ENCODE measurements around the gene NOX3. TPM values are rescaled to one million over a fixed set of nuclear protein-coding genes. Genes with fewer than 3 reads are reported as not detected.
"Not testable (repeated sequence)": the region's sequence is repeated elsewhere in the genome, so short reads cannot be mapped to it uniquely, and the experiment has no call there.

The NOX3 gene
- total RNA-seq, 1 donor from 2014 or later, result not detected

DNA sequence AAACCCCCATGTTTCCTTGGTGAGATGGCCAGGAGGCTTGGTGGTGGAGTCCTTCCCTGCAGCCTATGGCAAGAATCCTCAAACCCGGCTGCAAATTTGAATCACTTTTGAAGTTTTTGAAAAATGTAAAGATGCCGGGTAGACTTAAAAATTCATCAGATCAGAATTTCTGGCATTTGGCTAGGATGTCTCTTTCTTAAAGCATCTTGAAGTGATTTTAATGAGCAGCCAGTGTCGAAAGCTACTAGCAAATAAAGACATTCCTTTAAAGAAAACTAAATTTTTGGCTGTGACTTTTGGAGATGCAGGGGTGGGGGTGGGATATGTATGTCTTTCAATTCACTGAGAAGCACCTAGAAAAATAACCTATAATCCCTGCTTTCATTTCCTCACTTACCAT is 25.6 kb upstream of the NOX3 start:
- intact Hi-C loops (cut with DNase I), result no loop called here
- Histone ChIP-seq H3K27me3 (no peaks in the 10 kb centered on the region), H3K9me3 (no peaks in the 10 kb centered on the region), H3K36me3 (no peaks in the 10 kb centered on the region), H3K27ac (no peak overlapping the region), H3K4me1 (peaks cover 6% of the 10 kb centered on the region), H3K4me3 (no peak overlapping the region)
- TF ChIP-seq, protein P1, sequence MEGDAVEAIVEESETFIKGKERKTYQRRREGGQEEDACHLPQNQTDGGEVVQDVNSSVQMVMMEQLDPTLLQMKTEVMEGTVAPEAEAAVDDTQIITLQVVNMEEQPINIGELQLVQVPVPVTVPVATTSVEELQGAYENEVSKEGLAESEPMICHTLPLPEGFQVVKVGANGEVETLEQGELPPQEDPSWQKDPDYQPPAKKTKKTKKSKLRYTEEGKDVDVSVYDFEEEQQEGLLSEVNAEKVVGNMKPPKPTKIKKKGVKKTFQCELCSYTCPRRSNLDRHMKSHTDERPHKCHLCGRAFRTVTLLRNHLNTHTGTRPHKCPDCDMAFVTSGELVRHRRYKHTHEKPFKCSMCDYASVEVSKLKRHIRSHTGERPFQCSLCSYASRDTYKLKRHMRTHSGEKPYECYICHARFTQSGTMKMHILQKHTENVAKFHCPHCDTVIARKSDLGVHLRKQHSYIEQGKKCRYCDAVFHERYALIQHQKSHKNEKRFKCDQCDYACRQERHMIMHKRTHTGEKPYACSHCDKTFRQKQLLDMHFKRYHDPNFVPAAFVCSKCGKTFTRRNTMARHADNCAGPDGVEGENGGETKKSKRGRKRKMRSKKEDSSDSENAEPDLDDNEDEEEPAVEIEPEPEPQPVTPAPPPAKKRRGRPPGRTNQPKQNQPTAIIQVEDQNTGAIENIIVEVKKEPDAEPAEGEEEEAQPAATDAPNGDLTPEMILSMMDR (IDR thresholded peaks at IDR 0.05), result no peak
- DNase-seq (no peak), ATAC-seq (no peak)

DNA sequence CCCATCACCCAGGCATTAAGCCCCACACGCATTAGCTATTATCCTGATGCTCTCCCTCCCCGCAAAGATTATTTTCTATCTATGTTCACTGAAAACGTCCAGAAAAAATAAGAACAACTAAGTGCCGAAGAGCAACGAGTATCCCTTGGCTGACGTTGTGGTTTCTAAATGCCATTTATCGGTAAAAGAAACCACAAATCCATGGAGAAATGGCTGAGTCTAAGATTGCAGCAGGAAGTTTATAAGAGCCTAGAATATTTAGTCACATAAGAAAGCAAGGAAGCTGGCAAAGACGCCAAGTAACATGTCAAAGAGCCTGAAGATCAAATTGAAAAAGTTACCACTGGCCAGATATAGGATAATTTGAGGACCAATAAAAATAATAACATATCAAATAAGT is 18.1 kb upstream of the NOX3 start:
- DNase-seq, result no peak
- intact Hi-C loops (cut with DNase I), result no loop called here
- no peak overlapping the region for H3K27ac ChIP-seq
- no peaks in the 10 kb centered on the region for H3K4me1 ChIP-seq
- TF ChIP-seq, protein P1 (IDR thresholded peaks at IDR 0.05), result no peak
- no peaks in the 10 kb centered on the region for H3K27me3 ChIP-seq
- no peaks in the 10 kb centered on the region for H3K9me3 ChIP-seq
- H3K36me3 ChIP-seq, result no peaks in the 10 kb centered on the region
- no peak overlapping the region for H3K4me3 ChIP-seq
- no peak for ATAC-seq

DNA sequence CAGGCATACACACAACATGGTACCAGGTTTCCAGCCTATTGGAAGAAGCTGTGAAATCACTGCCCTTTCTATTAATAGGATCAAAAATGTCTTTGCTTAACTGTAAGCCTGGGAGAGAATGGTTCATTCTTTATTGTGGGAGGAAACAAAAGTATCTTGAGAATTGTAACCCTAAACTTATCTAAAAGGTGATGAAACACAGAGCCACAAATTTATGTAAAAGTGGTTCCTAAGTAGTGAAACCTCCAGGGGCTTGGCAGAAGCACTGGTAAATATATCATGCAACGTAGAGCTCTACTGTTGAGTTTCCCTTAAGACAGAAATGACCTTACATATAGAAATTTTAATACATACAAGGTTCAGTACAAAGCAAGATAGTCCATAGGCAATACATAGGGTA is 17.2 kb upstream of the NOX3 start:
- Histone ChIP-seq H3K9me3 (peaks cover 3% of the 10 kb centered on the region), H3K4me3 (no peak overlapping the region), H3K27me3 (no peaks in the 10 kb centered on the region), H3K36me3 (no peaks in the 10 kb centered on the region), H3K27ac (no peak overlapping the region), H3K4me1 (no peaks in the 10 kb centered on the region)
- intact Hi-C loops (cut with DNase I), result no loop called here
- TF ChIP-seq, protein P1 (IDR thresholded peaks at IDR 0.05), result no peak
- DNase-seq (no peak), ATAC-seq (no peak)

DNA sequence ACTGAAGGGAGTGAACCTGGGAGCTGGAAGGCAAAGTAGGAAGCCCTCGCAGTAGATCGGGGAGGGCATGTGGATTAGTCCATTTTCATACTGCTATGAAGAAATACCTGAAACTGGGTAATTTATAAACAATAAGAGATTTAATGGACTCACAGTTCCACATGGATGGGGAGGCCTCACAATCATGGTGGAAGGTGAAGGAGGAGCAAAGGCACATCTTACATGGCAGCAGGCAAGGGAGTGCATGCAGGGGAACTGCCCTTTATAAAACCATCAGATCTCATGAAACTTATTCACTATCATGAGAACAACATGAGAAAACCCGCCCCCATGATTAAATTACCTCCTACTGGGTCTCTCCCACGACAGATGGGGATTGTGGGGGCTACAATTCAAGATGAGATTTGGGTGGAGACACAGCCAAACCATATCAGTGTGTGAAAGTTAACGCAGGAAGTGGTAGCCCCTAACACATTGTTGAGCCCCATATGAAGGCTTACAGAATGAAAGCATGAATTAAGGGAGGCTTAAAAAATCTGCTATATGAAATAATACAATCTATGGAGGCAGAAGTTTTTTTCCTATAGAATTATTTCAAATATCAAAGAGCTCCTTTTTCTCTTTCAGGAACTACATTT is 15.5 kb upstream of the NOX3 start:
- H3K27me3 ChIP-seq; H3K4me1 ChIP-seq; intact Hi-C loops (cut with DNase I); ATAC-seq; DNase-seq; H3K9me3 ChIP-seq; H3K4me3 ChIP-seq; H3K27ac ChIP-seq; H3K36me3 ChIP-seq: not testable (repeated sequence)

DNA sequence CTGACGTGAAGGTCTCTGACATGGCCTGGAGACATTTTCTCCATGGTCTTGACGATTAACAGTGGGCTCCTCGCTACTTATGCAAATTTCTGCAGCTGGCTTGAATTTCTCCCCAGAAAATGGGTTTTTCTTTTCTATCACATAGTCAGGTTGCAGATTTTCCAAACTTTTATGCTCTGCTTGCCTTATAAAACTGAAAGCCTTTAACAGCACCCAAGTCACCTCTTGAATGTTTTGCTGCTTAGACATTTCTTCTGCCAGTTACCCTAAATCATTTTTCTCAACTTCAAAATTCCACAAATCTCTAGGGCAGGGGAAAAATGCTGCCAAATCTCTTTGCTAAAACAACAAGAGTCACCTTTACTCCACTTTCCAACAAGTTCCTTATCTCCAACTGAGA is 12.9 kb upstream of the NOX3 start:
- H3K27me3 ChIP-seq; H3K4me3 ChIP-seq; H3K9me3 ChIP-seq; H3K36me3 ChIP-seq; H3K27ac ChIP-seq; intact Hi-C loops (cut with DNase I); H3K4me1 ChIP-seq; DNase-seq; ATAC-seq: not testable (repeated sequence)

DNA sequence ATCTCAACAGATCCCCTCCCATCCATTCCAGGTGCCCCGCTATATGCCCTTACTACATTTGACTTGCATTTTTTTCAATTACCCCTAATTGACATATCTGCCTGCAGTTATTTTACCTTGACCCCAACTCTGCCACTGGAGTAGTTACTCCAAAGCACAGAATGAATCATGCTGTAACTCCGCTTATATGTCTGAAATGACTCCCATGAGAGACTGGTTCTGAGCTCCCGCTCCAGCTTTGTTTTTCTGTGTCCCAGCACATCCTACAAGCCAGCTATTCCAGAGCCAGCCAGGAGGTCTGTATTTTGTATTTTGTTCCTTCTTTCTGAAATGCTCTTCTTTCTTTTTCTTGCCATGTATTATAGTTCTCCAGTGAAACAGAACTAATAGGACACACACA is 10.9 kb upstream of the NOX3 start:
- TF ChIP-seq, protein P1 (IDR thresholded peaks at IDR 0.05), result no peak

DNA sequence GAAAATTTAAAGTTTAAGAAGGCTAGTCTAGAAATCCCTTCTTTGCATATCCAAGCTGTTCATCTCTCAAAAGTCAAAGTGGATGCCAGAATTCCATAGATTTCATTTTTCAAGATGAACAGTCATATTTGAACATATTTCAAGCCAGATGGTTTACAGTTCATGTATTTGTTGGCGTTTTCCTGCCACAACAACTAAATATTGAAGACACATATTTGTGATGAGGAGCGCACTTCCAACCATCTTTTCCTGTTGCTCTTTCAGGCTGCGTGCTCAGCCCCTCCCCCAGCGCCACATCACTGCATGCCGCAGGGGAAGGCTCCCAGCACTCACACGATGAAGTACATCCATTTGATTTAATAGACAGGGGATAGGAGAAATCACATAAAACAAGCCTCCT is 5.9 kb upstream of the NOX3 start:
- no peaks in the 10 kb centered on the region for H3K36me3 ChIP-seq
- H3K27me3 ChIP-seq, result no peaks in the 10 kb centered on the region
- TF ChIP-seq, protein P1 (IDR thresholded peaks at IDR 0.05), result no peak
- ATAC-seq, result no peak
- H3K9me3 ChIP-seq, result no peaks in the 10 kb centered on the region
- no peaks in the 10 kb centered on the region for H3K4me1 ChIP-seq
- H3K27ac ChIP-seq, result no peak overlapping the region
- peak overlapping the region; percentile 6 for H3K4me3 ChIP-seq
- no peak for DNase-seq
- intact Hi-C loops (cut with DNase I), result no loop called here

More for the DNA sequence above, 10.9 kb upstream of the NOX3 start:
- ATAC-seq (no peak), DNase-seq (no peak)
- Histone ChIP-seq H3K4me3 (no peak overlapping the region), H3K4me1 (no peaks in the 10 kb centered on the region), H3K9me3 (peaks cover 3% of the 10 kb centered on the region), H3K36me3 (no peaks in the 10 kb centered on the region), H3K27me3 (no peaks in the 10 kb centered on the region), H3K27ac (no peak overlapping the region)
- intact Hi-C loops (cut with DNase I), result no loop called here

All from upper lobe of right lung (tissue), 1 donor.